T47D (cell line): ENCODE measurements around the gene DHRS4.
A peak's percentile ranks its signal among the peaks of the same experiment; 100 is the strongest.
"Not testable (repeated sequence)": the region's sequence is repeated elsewhere in the genome, so short reads cannot be mapped to it uniquely, and the experiment has no call there.

Source experiments
- DNase-seq, 2 experiments: peaks; one replicate each; pipeline versions ENCODE4 v3.0.0 to v3.0.0-alpha.2; 2011 to 2012; ENCODE audit warnings: low read depth in 1 of 2, low spot score in 1 of 2
- JUND ChIP-seq: IDR thresholded peaks from 2 replicates; pipeline ENCODE4 v1.6.1; 2012; ENCODE audit warnings: low read depth
- in situ Hi-C: cut with HindIII; loops from 2 replicates; pipeline ENCODE4 v1.10.0; 2016; ENCODE audit warnings: low sequenced_read_pairs, low pct_unique_long_range_greater_than_20kb

DHRS4 gene

GRCh38 chr14:23950411-23951135, 3.0 kb upstream of the DHRS4 start:
- in situ Hi-C loops = no loop called here
- no peak for TF ChIP-seq JUND
- DNase-seq = no peak

- in situ Hi-C loops, DNase-seq: not testable (repeated sequence)
Observed at GRCh38 chr14:23951136-23951466, 2.5 kb upstream of the DHRS4 start.

GRCh38 chr14:23951590-23952201, 1.9 kb upstream of the DHRS4 start:
- in situ Hi-C loops = no loop called here
- TF ChIP-seq JUND = no peak
- DNase-seq = no peak

GRCh38 chr14:23953116-23953463, 480 bp upstream of the DHRS4 start:
- in situ Hi-C loops = not testable (repeated sequence)
- peak in 1 of 2 experiments; percentile 9 for DNase-seq

- in situ Hi-C loops, DNase-seq: not testable (repeated sequence)
Observed at GRCh38 chr14:23954279-23954614, 677 bp downstream of the DHRS4 start.

- in situ Hi-C loops, DNase-seq: not testable (repeated sequence)
Observed at GRCh38 chr14:23954965-23955364, 1.4 kb downstream of the DHRS4 start.

DNA sequence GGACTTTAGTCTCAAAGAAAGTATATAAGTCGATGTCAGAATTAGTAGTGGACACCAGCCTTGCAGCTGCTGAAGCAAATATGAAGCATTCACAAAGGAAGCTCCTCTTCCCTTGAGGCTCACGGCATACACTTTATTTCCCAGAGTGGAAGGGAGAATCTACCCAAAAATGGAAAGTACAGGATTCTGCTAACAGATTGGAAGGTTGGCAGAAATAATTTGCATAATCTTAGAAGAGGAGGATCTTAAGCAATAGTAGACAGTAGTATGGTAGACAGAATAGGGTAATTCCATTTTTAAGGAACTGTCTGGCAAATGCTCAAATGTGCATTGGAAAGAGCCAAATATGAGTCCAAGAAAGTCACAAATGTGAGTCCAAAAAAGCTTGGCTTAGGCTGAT, 2.2 kb downstream of the DHRS4 start:
- DNase-seq, in situ Hi-C loops: not testable (repeated sequence)

DNA sequence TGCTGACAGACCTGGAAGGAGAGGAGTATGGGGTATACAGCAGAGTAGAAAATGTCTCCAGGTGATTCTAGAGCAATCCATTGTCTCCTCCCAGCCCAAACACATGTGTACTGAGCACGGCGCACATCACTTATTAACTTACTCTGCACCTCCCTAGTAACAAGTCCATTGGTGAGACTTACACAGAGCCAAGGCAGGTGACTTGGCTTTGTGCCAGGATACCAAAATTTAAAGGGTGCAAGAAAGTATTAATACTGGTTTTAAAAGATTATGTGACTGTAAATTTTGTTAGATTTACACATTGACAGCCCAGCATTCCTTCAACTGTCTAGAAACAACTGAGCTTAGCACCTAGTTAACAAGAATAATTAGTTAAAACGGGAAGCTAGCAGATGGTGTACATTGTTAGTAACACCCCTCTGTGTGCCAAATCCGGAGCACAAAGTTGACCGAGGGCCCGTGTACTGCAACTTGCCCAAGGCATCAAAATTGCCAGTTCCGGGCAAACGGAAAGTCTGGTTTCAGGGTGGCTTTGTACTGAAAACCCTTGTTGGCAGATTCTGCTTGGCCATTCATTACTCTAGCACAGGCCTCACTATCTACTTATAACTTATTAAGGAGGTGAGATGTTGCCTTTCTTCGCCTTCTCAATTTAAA, 4.5 kb downstream of the DHRS4 start:
- in situ Hi-C loops, DNase-seq: not testable (repeated sequence)

DNA sequence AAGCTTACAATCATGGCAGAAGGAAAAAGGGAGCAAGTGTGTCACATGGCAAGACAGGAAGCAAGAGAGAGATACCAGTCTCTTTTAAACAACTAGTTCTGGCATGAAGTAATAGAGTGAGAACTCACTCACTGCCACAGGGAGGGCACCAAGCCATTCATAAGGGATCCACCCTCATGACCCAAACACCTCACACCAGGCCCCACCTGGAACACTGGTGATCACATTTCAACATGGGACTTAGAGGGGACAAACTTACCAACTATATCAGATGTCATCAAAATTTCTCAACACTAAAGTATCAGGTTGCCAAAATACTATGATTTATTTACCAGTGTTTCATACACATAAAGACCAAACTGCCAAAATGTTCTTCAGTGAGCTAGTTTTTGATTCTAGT, 7.3 kb downstream of the DHRS4 start:
- DNase-seq, in situ Hi-C loops: not testable (repeated sequence)

- DNase-seq, in situ Hi-C loops: not testable (repeated sequence)
Observed at GRCh38 chr14:23961704-23962103, 8.1 kb downstream of the DHRS4 start.

DNA sequence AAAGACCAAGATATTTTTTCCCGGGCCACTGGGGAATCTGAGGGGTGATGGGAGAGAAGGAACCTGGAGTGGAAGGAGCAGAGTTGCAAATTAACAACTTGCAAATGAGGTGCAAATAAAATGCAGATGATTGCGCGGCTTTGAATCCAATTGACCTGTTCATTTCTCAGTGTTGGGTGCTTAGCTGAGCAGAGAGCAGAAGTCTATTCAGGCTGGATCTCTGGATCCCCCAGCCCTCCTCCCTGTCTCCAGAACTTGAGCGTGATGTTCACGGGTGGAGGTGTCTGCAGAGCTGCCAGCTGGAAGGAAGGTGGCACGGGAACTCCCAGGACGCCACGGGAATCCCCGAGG, 15.5 kb downstream of the DHRS4 start:
- in situ Hi-C loops, DNase-seq: not testable (repeated sequence)

DNA sequence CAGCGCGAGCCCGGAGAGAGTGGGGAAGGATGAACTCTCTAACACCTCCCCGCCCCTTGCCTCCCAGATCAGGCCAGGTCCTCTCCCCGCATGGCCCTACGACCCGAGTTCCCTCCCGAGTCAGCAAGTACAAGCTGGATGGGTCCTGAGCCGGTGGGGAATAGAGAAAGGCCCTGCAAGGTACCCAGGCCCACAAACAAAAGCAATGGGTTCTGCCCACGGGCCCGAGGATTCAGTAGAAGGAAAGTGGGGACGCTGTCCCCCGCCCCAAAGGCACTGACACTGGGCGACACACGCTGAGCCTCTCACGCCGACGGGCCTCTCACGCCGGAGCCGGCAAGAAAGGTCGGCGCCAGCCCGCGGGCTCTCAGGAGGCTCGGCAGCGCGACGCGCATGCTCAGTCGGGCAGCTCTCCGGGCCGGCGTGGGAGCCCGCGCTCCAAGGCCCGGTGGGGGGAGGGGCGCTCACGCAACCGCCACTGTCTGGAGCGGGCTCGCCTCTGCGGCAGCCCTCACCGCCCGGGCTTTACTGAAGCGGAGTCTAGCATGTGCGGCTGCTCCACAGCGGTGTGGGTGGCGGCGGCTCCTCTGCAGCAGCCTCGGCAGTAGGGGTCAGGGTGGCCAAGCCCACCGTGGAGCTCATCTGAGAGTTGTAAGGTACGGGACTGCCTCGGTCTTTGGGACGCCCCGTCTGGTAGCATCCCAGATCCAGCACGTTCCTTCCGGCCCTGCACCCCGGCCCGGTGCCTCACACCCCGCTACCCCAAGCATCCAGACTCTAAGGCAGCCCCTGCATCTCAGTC, 16.1 kb downstream of the DHRS4 start:
- DNase-seq = peak in 1 of 2 experiments; percentile 45
- in situ Hi-C loops = not testable (repeated sequence)

GRCh38 chr14:23970283-23970659, 16.7 kb downstream of the DHRS4 start:
- in situ Hi-C loops, DNase-seq: not testable (repeated sequence)

GRCh38 chr14:23973178-23973577, 19.6 kb downstream of the DHRS4 start:
- DNase-seq, in situ Hi-C loops: not testable (repeated sequence)

DNA sequence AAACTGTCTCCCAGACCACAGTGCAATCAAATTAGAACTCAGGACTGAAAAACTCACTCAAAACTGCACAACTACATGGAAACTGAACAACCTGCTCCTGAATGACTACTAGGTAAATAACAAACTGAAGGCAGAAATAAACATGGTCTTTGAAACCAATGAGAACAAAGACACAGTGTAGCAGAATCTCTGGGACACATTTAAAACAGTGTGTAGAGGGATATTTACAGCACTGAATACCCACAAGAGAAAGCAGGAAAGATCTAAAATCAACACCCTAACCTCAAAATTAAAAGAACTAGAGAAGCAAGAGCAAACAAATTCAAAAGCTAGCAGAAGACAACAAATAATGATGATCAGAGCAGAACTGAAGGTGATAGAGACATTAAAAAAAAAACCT, 20.5 kb downstream of the DHRS4 start:
- in situ Hi-C loops = not testable (repeated sequence)

GRCh38 chr14:23977208-23977607, 23.6 kb downstream of the DHRS4 start:
- peak in 1 of 2 experiments; percentile 15 for DNase-seq
- in situ Hi-C loops = not testable (repeated sequence)

More for the DNA sequence above, 20.5 kb downstream of the DHRS4 start:
- DNase-seq = not testable (repeated sequence)

- in situ Hi-C loops, DNase-seq: not testable (repeated sequence)
Observed at GRCh38 chr14:23981951-23982813, 28.6 kb downstream of the DHRS4 start.
